IMR-90 (cell line): ENCODE results near the gene ACSL1. TPM values are rescaled to one million over a fixed set of nuclear protein-coding genes. Genes with fewer than 3 reads are reported as not detected.

Experiments used
- ATAC-seq: fragments of 200-7000 bp; cut with Tn5 transposase; 2 replicates; pipeline ENCODE4 v1.9.1; 2020; ENCODE audit warnings: low read depth, mild to moderate bottlenecking, moderate library complexity
- BruUV-seq: library from RNA; stranded (reverse); fragments of 400-500 nt; replicated peaks from 2 replicates; lab custom pipeline; 2021; lab: Mats Ljungman, UMichigan
- CTCF ChIA-PET: fragments of 300-600 bp; formaldehyde crosslinking; extraction: SDS; loops from one replicate; lab custom pipeline; 2021; ENCODE audit warnings: antibody characterized with exemption; lab: Yijun Ruan, JAX
- POLR2A ChIA-PET: fragments of 300-600 bp; sonication (Branson Sonifier 250); formaldehyde crosslinking; loops from one replicate; lab custom pipeline; 2022; ENCODE audit warnings: antibody characterized with exemption; ENCODE audit not compliant: unreplicated experiment; lab: Charles Lee
- DNase-seq: peaks from one replicate; pipeline ENCODE4 v3.0.0; 2013
- H2AFZ ChIP-seq: replicated peaks from 2 replicates; pipeline ENCODE3; 2013; ENCODE audit warnings: low read length, mild to moderate bottlenecking; ENCODE audit not compliant: poor library complexity
- H2AK5ac ChIP-seq: 2 replicates; pipeline ENCODE4 v1.6.1; 2013; ENCODE audit warnings: low read depth, low read length, inconsistent platforms
- H2AK9ac ChIP-seq: replicated peaks from 2 replicates; pipeline ENCODE3; 2013; ENCODE audit warnings: mild to moderate bottlenecking, low read depth, low read length, moderate library complexity; ENCODE audit not compliant: poor library complexity
- H2BK120ac ChIP-seq: 2 replicates; pipeline ENCODE4 v1.6.1; 2013; ENCODE audit warnings: low read depth, low read length, inconsistent platforms
- H2BK15ac ChIP-seq: 3 replicates; pipeline ENCODE4 v1.6.1; 2013; ENCODE audit warnings: low read depth, low read length, inconsistent platforms
- H2BK20ac ChIP-seq: 2 replicates; pipeline ENCODE4 v1.6.1; 2013; ENCODE audit warnings: low read depth, mild to moderate bottlenecking, inconsistent platforms, low read length, moderate library complexity
- H2BK5ac ChIP-seq: 2 replicates; pipeline ENCODE4 v1.6.1; 2013; ENCODE audit warnings: mild to moderate bottlenecking, low read depth, low read length, inconsistent platforms; ENCODE audit not compliant: poor library complexity, severe bottlenecking
- H3K14ac ChIP-seq: replicated peaks from 2 replicates; pipeline ENCODE4 v1.6.1; 2013; ENCODE audit warnings: low read depth, low read length, inconsistent platforms
- H3K18ac ChIP-seq: 2 replicates; pipeline ENCODE4 v1.6.1; 2013; ENCODE audit warnings: low read depth, low read length, control low read depth
- H3K23ac ChIP-seq: 2 replicates; pipeline ENCODE4 v1.6.1; 2013; ENCODE audit warnings: low read depth, low read length, inconsistent platforms
- H3K27ac ChIP-seq: 2 replicates; pipeline ENCODE4 v1.5.1; 2013; ENCODE audit warnings: mild to moderate bottlenecking, control low read depth, low read length; ENCODE audit not compliant: insufficient read depth
- H3K27me3 ChIP-seq: 2 replicates; pipeline ENCODE4 v1.6.1; 2013; ENCODE audit warnings: low read length; ENCODE audit not compliant: control insufficient read depth, insufficient read depth
- H3K36me3 ChIP-seq: 2 replicates; pipeline ENCODE4 v1.6.1; 2013; ENCODE audit warnings: low read length, mixed read lengths; ENCODE audit not compliant: control insufficient read depth, insufficient read depth
- H3K4ac ChIP-seq: 2 replicates; pipeline ENCODE4 v1.6.1; 2013; ENCODE audit warnings: low read depth, low read length, inconsistent platforms
- H3K4me1 ChIP-seq: 2 replicates; pipeline ENCODE4 v1.6.1; 2013; ENCODE audit warnings: low read length, mixed read lengths; ENCODE audit not compliant: control insufficient read depth, insufficient read depth
- H3K4me2 ChIP-seq: 2 replicates; pipeline ENCODE4 v1.6.1; 2013; ENCODE audit warnings: low read depth, mild to moderate bottlenecking, control low read depth, low read length, moderate library complexity
- H3K4me3 ChIP-seq: 2 replicates; pipeline ENCODE4 v1.5.1; 2013; ENCODE audit warnings: low read depth, mild to moderate bottlenecking, control low read depth, low read length, moderate library complexity; ENCODE audit not compliant: insufficient read depth
- H3K56ac ChIP-seq: 2 replicates; pipeline ENCODE4 v1.6.1; 2013; ENCODE audit warnings: low read length, inconsistent platforms; ENCODE audit not compliant: insufficient read depth; ENCODE audit errors: extremely low read depth
- H3K79me1 ChIP-seq, 2 experiments: 2 replicates each; pipeline ENCODE4 v1.6.1; 2013; ENCODE audit warnings: low read length in 2 of 2, inconsistent platforms in 1 of 2, low read depth in 1 of 2
- H3K9ac ChIP-seq: 2 replicates; pipeline ENCODE4 v1.6.1; 2013; ENCODE audit warnings: low read depth, low read length, control low read depth
- H3K9me1 ChIP-seq: 2 replicates; pipeline ENCODE4 v1.6.1; 2013; ENCODE audit warnings: low read length, inconsistent platforms; ENCODE audit not compliant: insufficient read depth
- H3K9me3 ChIP-seq: 2 replicates; pipeline ENCODE4 v1.6.1; 2013; ENCODE audit warnings: low read length; ENCODE audit not compliant: control insufficient read depth, insufficient read depth
- H4K20me1 ChIP-seq: 2 replicates; pipeline ENCODE4 v1.6.1; 2013; ENCODE audit warnings: low read length, inconsistent platforms; ENCODE audit not compliant: insufficient read depth
- H4K5ac ChIP-seq: 2 replicates; pipeline ENCODE4 v1.6.1; 2013; ENCODE audit warnings: mild to moderate bottlenecking, low read depth, low read length, control low read depth
- H4K8ac ChIP-seq, 2 experiments: 2 replicates each; pipeline ENCODE4 v1.6.1; 2013; ENCODE audit warnings: low read depth in 2 of 2, low read length in 2 of 2, control low read depth in 1 of 2, inconsistent platforms in 1 of 2
- H4K91ac ChIP-seq: 2 replicates; pipeline ENCODE4 v1.6.1; 2013; ENCODE audit warnings: low read depth, low read length, inconsistent platforms; ENCODE audit not compliant: insufficient read depth
- CTCF ChIP-seq: conservative IDR thresholded peaks from 2 replicates; pipeline ENCODE4 v1.5.1; 2012; ENCODE audit warnings: mild to moderate bottlenecking, low read depth, low read length, improper control_type of control experiment
- MAFK ChIP-seq: IDR thresholded peaks from 2 replicates; pipeline ENCODE4 v1.6.1; 2012; ENCODE audit warnings: low read depth, low read length, improper control_type of control experiment
- NFE2L2 ChIP-seq: fragments of 150-350 bp; IDR thresholded peaks from 2 replicates; pipeline ENCODE4 v1.6.1; 2016; ENCODE audit warnings: low read depth, mild to moderate bottlenecking, low read length
- POLR2A ChIP-seq: IDR thresholded peaks from 2 replicates; pipeline ENCODE4 v1.6.1; 2012; ENCODE audit warnings: mild to moderate bottlenecking, low read depth, low read length
- RAD21 ChIP-seq: IDR thresholded peaks from 2 replicates; pipeline ENCODE4 v1.6.1; 2012; ENCODE audit warnings: low read length, improper control_type of control experiment
- WGBS, 2 experiments: methylation state at CpG; one replicate each; pipeline versions ENCODE4 v1.1.5 to v1.1.7; 2013; ENCODE audit warnings: missing lambda C conversion rate in 2 of 2; ENCODE audit not compliant: insufficient read length in 1 of 2; ENCODE audit errors: extremely low coverage in 2 of 2; 5-methylcytosine and 5-hydroxymethylcytosine counted together
- dilution Hi-C: fragments of 300-500 bp; cut with HindIII; formaldehyde crosslinking; loops from one replicate; pipeline ENCODE4 v1.14.3; 2018; ENCODE audit warnings: low sequenced_read_pairs; ENCODE audit not compliant: unreplicated experiment
- in situ Hi-C: fragments of 300-500 bp; cut with MboI; formaldehyde crosslinking; loops from 3 replicates; pipeline ENCODE4 v1.14.3; 2019; ENCODE audit warnings: low sequenced_read_pairs, inconsistent platforms, mixed read lengths
- intact Hi-C: fragments of 100-400 bp; cut with micrococcal nuclease; formaldehyde crosslinking; loops from 2 replicates; pipeline ENCODE4 v1.10.0; 2022
- polyA plus RNA-seq, 3 experiments: library from polyadenylated mRNA; depleted of rRNA; stranded (reverse); fragments of >200 nt; gene quantifications; 2 replicates each; pipeline ENCODE4 v1.2.3, GENCODE V29; 2012; ENCODE audit warnings: low replicate concordance in 1 of 3
- total RNA-seq: library from RNA; depleted of rRNA; stranded (reverse); fragments of >200 nt; gene quantifications from 2 replicates; pipeline ENCODE4 v1.2.3, GENCODE V29; 2012

ACSL1 gene
- total and polyA plus RNA-seq, 2 of the 4 experiments (the other 2 are of a cell fraction) = 14.4 to 26.0 TPM

DNA sequence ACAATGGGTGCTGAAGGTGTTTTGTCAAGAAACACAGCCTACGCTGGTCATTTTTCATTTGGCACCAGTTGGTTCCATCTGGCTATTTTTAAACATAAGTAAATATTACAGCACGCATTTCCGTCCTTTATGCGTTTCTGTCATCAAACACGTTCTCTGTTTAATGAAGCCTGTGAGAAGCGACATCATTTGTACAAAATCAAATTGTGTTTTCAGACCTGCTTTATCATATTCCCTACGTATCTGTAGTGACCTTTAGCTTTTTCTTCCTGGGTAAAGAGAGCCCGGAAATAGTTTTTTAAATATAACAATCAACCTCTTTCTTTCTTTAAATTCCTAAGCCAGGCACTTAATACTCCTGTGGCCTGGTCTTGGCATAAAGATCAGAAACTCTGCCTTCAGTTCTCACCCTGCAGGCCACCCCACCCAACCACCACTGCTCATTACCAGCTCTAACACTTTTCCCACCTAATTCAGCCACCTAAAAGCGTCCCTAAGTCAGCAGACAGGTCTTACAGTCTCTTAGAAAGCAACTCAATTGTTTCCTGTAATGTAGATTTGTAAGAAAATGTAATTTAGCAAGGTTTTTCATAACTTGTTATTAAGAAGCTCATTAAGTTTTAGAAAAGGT lies 30.4 kb downstream of the ACSL1 start:
- no TSS peak for BruUV-seq
- CTCF ChIA-PET = interaction anchor here (0.7 kb wide), 1 partner anchor 13 kb away, joined by 3 read pairs; no protein-coding TSS in a partner anchor

More for the DNA sequence above, 30.4 kb downstream of the ACSL1 start:
- no peak overlapping the region for H4K8ac ChIP-seq
- no peak overlapping the region for H2BK5ac ChIP-seq
- DNase-seq = no peak
- in situ Hi-C loops = no loop called here
- H3K23ac ChIP-seq = no peak overlapping the region
- WGBS, 2 experiments = 63% methylated on average over 5 of the region's 9 CpGs; no CpG with 5 or more reads in 1 of the 2 experiments
- H3K9me1 ChIP-seq = peaks cover 5% of the 10 kb centered on the region
- no peak overlapping the region for H3K56ac ChIP-seq
- H2AK5ac ChIP-seq = no peak overlapping the region
- TF ChIP-seq CTCF = no peak
- TF ChIP-seq RAD21 = no peak
- TF ChIP-seq POLR2A = no peak
- no peak for TF ChIP-seq MAFK
- TF ChIP-seq NFE2L2 = no peak
- no peak overlapping the region for H3K4me3 ChIP-seq
- H3K27me3 ChIP-seq = no peaks in the 10 kb centered on the region
- H4K5ac ChIP-seq = no peak overlapping the region
- no peak overlapping the region for H2AK9ac ChIP-seq
- no peak overlapping the region for H2AFZ ChIP-seq
- H2BK120ac ChIP-seq = no peak overlapping the region
- no peak overlapping the region for H3K4ac ChIP-seq
- H3K27ac ChIP-seq = no peak overlapping the region
- H3K36me3 ChIP-seq = no peaks in the 10 kb centered on the region; the same call in 1 of the 2 replicates
- intact Hi-C loops = no loop called here
- no peaks in the 10 kb centered on the region; a peak in 1 of 4 replicates for H3K79me1 ChIP-seq
- H3K4me1 ChIP-seq = peaks cover 4% of the 10 kb centered on the region; the same call in 1 of the 2 replicates
- dilution Hi-C loops = no loop called here
- peaks cover 12% of the 10 kb centered on the region; the same call in 1 of the 2 replicates for H4K20me1 ChIP-seq
- POLR2A ChIA-PET = no interaction called here
- no peak overlapping the region for H3K18ac ChIP-seq
- H3K9me3 ChIP-seq = no peaks in the 10 kb centered on the region
- H4K91ac ChIP-seq = no peak overlapping the region
- ATAC-seq = no peak
- H2BK15ac ChIP-seq = no peak overlapping the region
- H3K14ac ChIP-seq = no peak overlapping the region
- H3K4me2 ChIP-seq = no peak overlapping the region
- H2BK20ac ChIP-seq = no peak overlapping the region
- no peak overlapping the region for H3K9ac ChIP-seq
